HepG2 (cell line): Measurements from ENCODE around the gene GRIN3B. TPM values are rescaled to one million over a fixed set of nuclear protein-coding genes. Genes with fewer than 3 reads are reported as not detected.

ENCODE experiments used
- AKAP8 ChIP-seq: sonication (generic); formaldehyde crosslinking; IDR thresholded peaks from 2 replicates; pipeline ENCODE4 v1.5.1; 2020; ENCODE audit warnings: mild to moderate bottlenecking, missing genetic modification reagents
- GFI1 ChIP-seq: sonication (generic); formaldehyde crosslinking; IDR thresholded peaks from 2 replicates; pipeline ENCODE4 v1.5.0; 2020; ENCODE audit warnings: missing genetic modification reagents, mild to moderate bottlenecking, borderline replicate concordance
- HNF4G ChIP-seq, 2 experiments: sonication (generic) in 1 of 2; formaldehyde crosslinking in 1 of 2; IDR thresholded peaks; 2 replicates each; pipeline versions ENCODE4 v1.4.0 to v1.6.1; 2011 to 2020; ENCODE audit warnings: borderline replicate concordance in 2 of 2, low read depth in 2 of 2, mild to moderate bottlenecking in 2 of 2, low read length in 1 of 2, missing genetic modification reagents in 1 of 2, moderate library complexity in 1 of 2
- MAFG ChIP-seq: sonication (generic); formaldehyde crosslinking; IDR thresholded peaks from 2 replicates; pipeline ENCODE4 v1.5.1; 2020; ENCODE audit warnings: mild to moderate bottlenecking, missing genetic modification reagents
- MED8 ChIP-seq: sonication (generic); formaldehyde crosslinking; IDR thresholded peaks from 2 replicates; pipeline ENCODE4 v1.8.1; 2023; ENCODE audit warnings: mild to moderate bottlenecking, missing genetic modification reagents; ENCODE audit not compliant: insufficient replicate concordance
- NAIF1 ChIP-seq: sonication (generic); formaldehyde crosslinking; IDR thresholded peaks from 2 replicates; pipeline ENCODE4 v1.5.0; 2020; ENCODE audit warnings: mild to moderate bottlenecking, missing genetic modification reagents, borderline replicate concordance
- PAWR ChIP-seq: sonication (generic); formaldehyde crosslinking; IDR thresholded peaks from 2 replicates; pipeline ENCODE4 v1.4.0; 2020; ENCODE audit warnings: missing genetic modification reagents, mild to moderate bottlenecking, borderline replicate concordance
- TBP ChIP-seq: sonication (generic); formaldehyde crosslinking; IDR thresholded peaks from 2 replicates; pipeline ENCODE4 v1.5.0; 2020; ENCODE audit warnings: missing genetic modification reagents
- TBX3 ChIP-seq: fragments of 450-650 bp; IDR thresholded peaks from 2 replicates; pipeline ENCODE4 v1.6.1; 2017; ENCODE audit warnings: antibody characterized with exemption, mild to moderate bottlenecking, inconsistent platforms, borderline replicate concordance
- ZMYM3 ChIP-seq: sonication (generic); formaldehyde crosslinking; IDR thresholded peaks from 2 replicates; pipeline ENCODE4 v1.5.1; 2020; ENCODE audit warnings: mild to moderate bottlenecking, missing genetic modification reagents
- ZNF280D ChIP-seq: sonication (generic); formaldehyde crosslinking; IDR thresholded peaks from 2 replicates; pipeline ENCODE4 v1.5.1; 2020; ENCODE audit warnings: mild to moderate bottlenecking, missing genetic modification reagents
- ZNF530 ChIP-seq: sonication (generic); formaldehyde crosslinking; IDR thresholded peaks from 2 replicates; pipeline ENCODE4 v1.5.0; 2020; ENCODE audit warnings: low read depth, mild to moderate bottlenecking, missing genetic modification reagents
- ZNF547 ChIP-seq: sonication (generic); formaldehyde crosslinking; IDR thresholded peaks from 2 replicates; pipeline ENCODE4 v1.5.1; 2020; ENCODE audit warnings: mild to moderate bottlenecking, missing genetic modification reagents
- ZNF580 ChIP-seq: IDR thresholded peaks from 2 replicates; pipeline ENCODE4 v1.6.1; 2016; ENCODE audit warnings: low read depth, borderline replicate concordance
- ZNF75D ChIP-seq: sonication (generic); formaldehyde crosslinking; IDR thresholded peaks from 2 replicates; pipeline ENCODE4 v1.8.1; 2023; ENCODE audit warnings: missing genetic modification reagents, mild to moderate bottlenecking, borderline replicate concordance
- ZNF780A ChIP-seq: sonication (generic); formaldehyde crosslinking; IDR thresholded peaks from 2 replicates; pipeline ENCODE4 v1.8.0; 2022; ENCODE audit warnings: mild to moderate bottlenecking, missing genetic modification reagents, moderate library complexity
- polyA plus RNA-seq, 8 experiments: library from polyadenylated mRNA; depleted of rRNA in 3 of 8; stranded (reverse) in 7 of 8; unstranded in 1 of 8; fragments of >200 nt; fragmentation: Illumina TruSeq in 4 of 8; extraction: Trizol in 4 of 8; gene quantifications; 2 replicates each; pipeline versions ENCODE4 v1.2.1 to v1.2.3, GENCODE V29; 2011 to 2016; ENCODE audit warnings: low read depth in 4 of 8, missing spikeins in 1 of 8, mixed read lengths in 1 of 8; ENCODE audit not compliant: insufficient read depth in 1 of 8
- total RNA-seq, 5 experiments: library from RNA; depleted of rRNA; stranded (reverse); fragments of >200 nt; fragmentation: Illumina TruSeq; extraction: Trizol; gene quantifications; 2 replicates each; pipeline ENCODE4 v1.2.3, GENCODE V29; 2016; ENCODE audit warnings: low read depth in 1 of 5
- TF ChIP-seq, protein P1 (sequence below), 2 experiments: sonication (generic) in 1 of 2; formaldehyde crosslinking in 1 of 2; IDR thresholded peaks; 2 replicates each; pipeline versions ENCODE4 v1.5.1 to v1.6.1; 2011 to 2020; ENCODE audit warnings: borderline replicate concordance in 1 of 2, low read depth in 1 of 2, low read length in 1 of 2, mild to moderate bottlenecking in 1 of 2, missing genetic modification reagents in 1 of 2, moderate library complexity in 1 of 2
- TF ChIP-seq, protein P2 (sequence below): sonication (generic); formaldehyde crosslinking; IDR thresholded peaks from 2 replicates; pipeline ENCODE4 v1.8.0; 2022; ENCODE audit warnings: missing genetic modification reagents, mild to moderate bottlenecking, inconsistent platforms, borderline replicate concordance
- TF ChIP-seq, protein P3 (sequence below): sonication (generic); formaldehyde crosslinking; IDR thresholded peaks from 2 replicates; pipeline ENCODE4 v1.8.0; 2022; ENCODE audit warnings: mild to moderate bottlenecking, missing genetic modification reagents; ENCODE audit not compliant: insufficient replicate concordance

GRIN3B gene
- total and polyA plus RNA-seq, 2 of the 13 experiments (the other 11 are each of a cell fraction or from before 2014, with no cell fraction given) = 0.07 to 0.20 TPM

- TF ChIP-seq HNF4G (IDR thresholded peaks at IDR 0.05; ENCODE audit: borderline replicate concordance, low read depth, low read length) (no peak), HNF4G (CRISPR knock-in tag; IDR thresholded peaks at IDR 0.05; ENCODE audit: borderline replicate concordance, low read depth) (no peak), ZNF280D (CRISPR knock-in tag) (no peak), MAFG (no peak), ZNF580 (no peak), AKAP8 (CRISPR knock-in tag) (no peak), ZNF547 (CRISPR knock-in tag) (no peak), PAWR (CRISPR knock-in tag) (no peak), TBP (CRISPR knock-in tag) (no peak), TBX3 (no peak), GFI1 (CRISPR knock-in tag) (0 out of 2 replicates have a peak, but pooled peaks have one; percentile 23), ZMYM3 (CRISPR knock-in tag) (0 out of 2 replicates have a peak, but pooled peaks have one; percentile 26), ZNF530 (CRISPR knock-in tag) (no peak), NAIF1 (CRISPR knock-in tag) (0 out of 2 replicates have a peak, but pooled peaks have one; percentile 49), MED8 (CRISPR knock-in tag) (no peak), ZNF75D (CRISPR knock-in tag) (no peak), ZNF780A (CRISPR knock-in tag) (no peak)
- TF ChIP-seq, protein P1, sequence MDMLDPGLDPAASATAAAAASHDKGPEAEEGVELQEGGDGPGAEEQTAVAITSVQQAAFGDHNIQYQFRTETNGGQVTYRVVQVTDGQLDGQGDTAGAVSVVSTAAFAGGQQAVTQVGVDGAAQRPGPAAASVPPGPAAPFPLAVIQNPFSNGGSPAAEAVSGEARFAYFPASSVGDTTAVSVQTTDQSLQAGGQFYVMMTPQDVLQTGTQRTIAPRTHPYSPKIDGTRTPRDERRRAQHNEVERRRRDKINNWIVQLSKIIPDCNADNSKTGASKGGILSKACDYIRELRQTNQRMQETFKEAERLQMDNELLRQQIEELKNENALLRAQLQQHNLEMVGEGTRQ (IDR thresholded peaks at IDR 0.05; ENCODE audit: low read depth, low read length) = no peak
- TF ChIP-seq, protein P1 (CRISPR knock-in tag; IDR thresholded peaks at IDR 0.05; ENCODE audit: borderline replicate concordance) = 0 out of 2 replicates have a peak, but pooled peaks have one; percentile 23
- TF ChIP-seq, protein P2, sequence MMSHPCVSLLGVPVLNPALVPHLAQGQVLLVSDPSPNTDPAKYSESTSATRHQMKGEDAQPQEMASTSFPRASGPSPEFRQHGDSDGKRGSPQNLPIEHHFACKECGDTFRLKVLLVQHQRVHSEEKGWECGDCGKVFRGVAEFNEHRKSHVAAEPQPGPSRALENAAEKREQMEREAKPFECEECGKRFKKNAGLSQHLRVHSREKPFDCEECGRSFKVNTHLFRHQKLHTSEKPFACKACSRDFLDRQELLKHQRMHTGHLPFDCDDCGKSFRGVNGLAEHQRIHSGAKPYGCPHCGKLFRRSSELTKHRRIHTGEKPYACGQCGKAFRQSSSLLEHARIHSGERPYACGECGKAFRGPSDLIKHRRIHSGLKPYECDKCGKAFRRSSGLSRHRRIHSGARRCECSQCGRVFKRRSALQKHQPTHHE = no peak
- TF ChIP-seq, protein P3, sequence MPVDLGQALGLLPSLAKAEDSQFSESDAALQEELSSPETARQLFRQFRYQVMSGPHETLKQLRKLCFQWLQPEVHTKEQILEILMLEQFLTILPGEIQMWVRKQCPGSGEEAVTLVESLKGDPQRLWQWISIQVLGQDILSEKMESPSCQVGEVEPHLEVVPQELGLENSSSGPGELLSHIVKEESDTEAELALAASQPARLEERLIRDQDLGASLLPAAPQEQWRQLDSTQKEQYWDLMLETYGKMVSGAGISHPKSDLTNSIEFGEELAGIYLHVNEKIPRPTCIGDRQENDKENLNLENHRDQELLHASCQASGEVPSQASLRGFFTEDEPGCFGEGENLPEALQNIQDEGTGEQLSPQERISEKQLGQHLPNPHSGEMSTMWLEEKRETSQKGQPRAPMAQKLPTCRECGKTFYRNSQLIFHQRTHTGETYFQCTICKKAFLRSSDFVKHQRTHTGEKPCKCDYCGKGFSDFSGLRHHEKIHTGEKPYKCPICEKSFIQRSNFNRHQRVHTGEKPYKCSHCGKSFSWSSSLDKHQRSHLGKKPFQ (CRISPR knock-in tag) = peak; percentile 17
These were observed 48.1 kb upstream of the GRIN3B start (continued) for GRCh38 chr19:952049-952679.
